ENCODE measurements around the gene NINJ1. TPM values are rescaled to one million over a fixed set of nuclear protein-coding genes. Genes with fewer than 3 reads are reported as not detected.
A peak's percentile ranks its signal among the peaks of the same experiment; 100 is the strongest.

NINJ1 gene
- total RNA-seq, 1 donor from 2014 or later, result 103 TPM

GRCh38 chr9:93084471-93084881 is 49.6 kb downstream of the NINJ1 start:
- Mint-ChIP-seq H3K4me3 (no peak overlapping the region), H3K27ac (no peak overlapping the region)

DNA sequence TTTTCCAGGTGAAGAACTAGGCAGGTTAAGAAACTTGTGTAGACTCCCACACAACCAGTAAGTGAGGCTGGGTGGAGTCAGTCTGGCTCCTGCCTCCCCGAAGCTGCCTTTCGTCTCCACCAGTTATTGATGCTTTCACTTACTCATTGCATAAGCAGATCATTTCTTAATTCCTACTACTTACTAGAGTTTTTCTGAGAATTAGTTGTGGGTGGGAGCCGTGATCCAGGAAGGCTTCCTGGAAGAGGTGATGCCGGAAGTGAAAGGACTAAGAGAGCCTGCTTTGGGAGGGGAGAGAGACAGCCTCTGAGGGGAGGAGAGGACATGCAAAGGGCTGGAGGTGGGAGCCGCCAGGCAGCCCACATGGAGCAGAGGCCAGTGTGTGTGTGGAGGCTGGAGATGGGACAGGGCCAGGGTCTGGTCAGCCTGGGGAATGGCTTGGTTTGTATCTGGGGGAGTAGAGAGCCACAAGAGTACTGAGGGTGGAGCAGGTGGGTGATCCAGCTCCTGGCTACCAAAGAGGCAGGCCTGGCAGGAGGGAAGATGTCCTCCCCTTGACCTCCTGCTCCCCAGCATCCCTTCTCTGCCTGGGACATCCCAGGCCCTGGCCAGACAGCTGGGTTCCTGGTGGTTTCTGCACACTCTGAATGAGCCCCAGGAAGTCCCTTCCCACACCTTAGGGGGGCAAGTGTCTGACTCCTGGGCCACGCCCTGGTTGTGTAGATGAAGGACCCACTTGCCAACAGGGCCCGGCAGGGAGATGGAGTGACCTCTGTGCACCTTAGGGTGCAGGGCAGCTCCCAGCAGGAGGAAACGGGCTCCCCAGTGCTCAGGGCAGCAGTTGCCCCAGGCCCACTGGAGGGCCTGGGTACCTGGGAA is 50.2 kb downstream of the NINJ1 start:
- H3K27ac Mint-ChIP-seq, result peak overlapping the region; percentile 92
- H3K9me3 Mint-ChIP-seq, result no peaks in the 10 kb centered on the region
- peaks cover 64% of the 10 kb centered on the region for H3K36me3 Mint-ChIP-seq (ENCODE audit: low read depth)
- no peaks in the 10 kb centered on the region for H3K27me3 Mint-ChIP-seq
- intact Hi-C loops (cut with micrococcal nuclease), result loop anchor here (1.0 kb wide), 2 partner anchors 7 to 20 kb away; no protein-coding TSS in a partner anchor
- peak; percentile 79 for DNase-seq
- peaks cover 30% of the 10 kb centered on the region for H3K4me1 Mint-ChIP-seq
- peak overlapping the region; percentile 55 for H3K4me3 Mint-ChIP-seq

More at GRCh38 chr9:93084471-93084881, 49.6 kb downstream of the NINJ1 start:
- no peaks in the 10 kb centered on the region for H3K27me3 Mint-ChIP-seq
- no peaks in the 10 kb centered on the region for H3K9me3 Mint-ChIP-seq
- no peak for DNase-seq
- peaks cover 30% of the 10 kb centered on the region for H3K4me1 Mint-ChIP-seq
- H3K36me3 Mint-ChIP-seq (ENCODE audit: low read depth), result peaks cover 69% of the 10 kb centered on the region
- intact Hi-C loops (cut with micrococcal nuclease), result no loop called here

DNA sequence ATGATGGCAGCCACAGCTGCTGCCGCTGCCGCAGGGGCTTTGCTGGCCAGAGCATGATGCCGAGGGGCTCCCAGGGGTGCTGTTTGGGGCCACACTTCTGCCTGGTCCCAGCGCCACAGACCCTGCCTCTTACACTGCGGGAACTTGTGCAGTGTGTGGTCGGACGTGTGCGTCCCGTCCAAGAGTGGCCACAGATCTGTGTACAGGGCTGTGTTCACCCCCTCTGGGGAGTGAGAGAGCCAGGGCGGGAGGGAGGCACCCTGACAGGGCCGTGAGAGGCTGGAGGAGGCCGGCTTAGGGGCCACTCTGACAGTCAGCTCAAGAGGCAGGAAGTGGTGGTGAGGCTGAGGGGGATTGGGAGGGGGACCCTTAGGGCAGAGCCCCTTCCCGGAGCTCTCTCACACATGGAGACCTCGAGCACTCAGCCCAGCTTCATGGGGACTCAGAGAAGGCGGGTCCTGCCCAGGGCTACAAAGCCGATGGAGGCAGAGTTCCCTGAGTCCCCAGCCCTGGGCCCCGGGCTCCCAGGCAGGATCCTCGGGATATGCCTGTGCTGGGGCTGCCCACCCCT is 51.1 kb downstream of the NINJ1 start:
- intact Hi-C loops (cut with micrococcal nuclease), result loop anchor here (1.0 kb wide), 2 partner anchors 8 to 19 kb away; no protein-coding TSS in a partner anchor
- peaks cover 30% of the 10 kb centered on the region for H3K4me1 Mint-ChIP-seq
- H3K4me3 Mint-ChIP-seq, result peak overlapping the region; percentile 26
- H3K27ac Mint-ChIP-seq, result peak overlapping the region; percentile 92
- no peaks in the 10 kb centered on the region for H3K9me3 Mint-ChIP-seq
- H3K27me3 Mint-ChIP-seq, result no peaks in the 10 kb centered on the region
- DNase-seq, result peak; percentile 69
- H3K36me3 Mint-ChIP-seq (ENCODE audit: low read depth), result peaks cover 59% of the 10 kb centered on the region

DNA sequence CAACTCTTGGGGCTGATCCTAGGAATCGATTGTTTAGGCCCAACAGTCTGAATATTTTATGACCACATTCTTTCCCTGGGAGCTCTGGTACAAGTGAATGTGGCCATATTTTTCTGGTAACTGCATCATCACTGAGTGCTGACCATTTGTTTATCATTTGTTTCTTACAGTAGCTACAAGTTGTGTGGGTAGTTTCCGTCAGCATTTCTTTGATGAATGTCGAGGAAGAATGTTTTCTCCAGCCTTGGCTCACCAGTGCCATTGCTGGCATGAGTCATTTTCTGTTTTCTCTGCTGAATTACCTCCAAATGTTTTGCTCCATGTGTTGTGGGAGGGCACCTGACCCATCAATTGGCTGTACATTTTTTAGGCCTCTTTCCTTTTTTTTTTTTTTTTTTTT is 52.1 kb downstream of the NINJ1 start:
- intact Hi-C loops (cut with micrococcal nuclease), result no loop called here
- H3K9me3 Mint-ChIP-seq, result no peaks in the 10 kb centered on the region
- H3K27ac Mint-ChIP-seq, result peak overlapping the region; percentile 92
- no peak overlapping the region for H3K4me3 Mint-ChIP-seq
- H3K4me1 Mint-ChIP-seq, result peaks cover 36% of the 10 kb centered on the region
- H3K27me3 Mint-ChIP-seq, result no peaks in the 10 kb centered on the region
- DNase-seq, result no peak
- peaks cover 61% of the 10 kb centered on the region for H3K36me3 Mint-ChIP-seq (ENCODE audit: low read depth)

- Mint-ChIP-seq H3K27ac (peak overlapping the region; percentile 92), H3K4me3 (no peak overlapping the region), H3K4me1 (peaks cover 36% of the 10 kb centered on the region), H3K27me3 (no peaks in the 10 kb centered on the region), H3K9me3 (no peaks in the 10 kb centered on the region), H3K36me3 (ENCODE audit: low read depth) (peaks cover 57% of the 10 kb centered on the region)
- intact Hi-C loops (cut with micrococcal nuclease), result no loop called here
- no peak for DNase-seq
Measured at GRCh38 chr9:93081081-93081529, 52.9 kb downstream of the NINJ1 start.

DNA sequence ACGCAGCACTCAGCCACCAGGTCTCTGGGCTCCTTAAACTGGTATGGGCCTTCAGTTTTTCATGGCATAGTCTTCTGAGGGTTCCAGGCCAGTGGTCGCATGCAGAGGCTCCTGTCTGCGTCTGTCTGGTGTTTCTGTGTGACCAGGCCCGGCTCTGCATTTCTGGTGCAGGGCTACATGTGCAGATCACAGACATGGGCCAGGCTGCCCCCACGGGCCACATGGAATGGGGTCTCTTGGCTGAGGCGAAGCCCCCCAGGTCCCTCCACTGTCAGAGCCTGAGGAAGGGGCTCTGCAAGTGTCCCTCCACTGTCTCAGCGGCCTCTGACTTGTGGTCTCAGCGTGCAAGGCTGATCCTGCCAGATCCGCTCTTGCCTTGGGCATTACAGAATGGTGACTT is 53.6 kb downstream of the NINJ1 start:
- no peak for DNase-seq

DNA sequence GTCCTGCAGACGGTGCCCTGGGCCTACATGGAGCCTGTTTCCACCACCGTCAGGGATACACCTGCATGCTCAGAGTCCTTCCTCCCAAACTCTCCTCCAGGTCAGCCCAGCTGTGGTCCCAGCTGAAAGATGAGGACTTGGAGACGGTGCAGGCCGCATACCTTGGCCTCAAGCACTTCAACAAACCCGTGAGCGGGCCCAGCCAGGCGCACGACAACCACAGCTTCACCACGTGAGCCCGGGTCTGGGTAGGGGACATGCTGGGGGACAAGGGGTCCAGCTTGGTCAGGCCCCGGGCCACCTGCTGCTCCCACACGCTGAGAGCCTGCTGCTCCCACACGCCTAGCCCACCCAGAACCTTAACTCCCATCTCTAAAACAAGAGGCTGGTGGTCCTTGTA is 54.7 kb downstream of the NINJ1 start:
- Mint-ChIP-seq H3K4me3 (no peak overlapping the region), H3K4me1 (peaks cover 37% of the 10 kb centered on the region), H3K27me3 (no peaks in the 10 kb centered on the region), H3K36me3 (ENCODE audit: low read depth) (peaks cover 46% of the 10 kb centered on the region), H3K27ac (no peak overlapping the region), H3K9me3 (no peaks in the 10 kb centered on the region)
- intact Hi-C loops (cut with micrococcal nuclease), result no loop called here
- DNase-seq, result no peak

More for the DNA sequence above, 53.6 kb downstream of the NINJ1 start:
- Mint-ChIP-seq H3K4me1 (peaks cover 35% of the 10 kb centered on the region), H3K27me3 (no peaks in the 10 kb centered on the region), H3K4me3 (no peak overlapping the region), H3K9me3 (no peaks in the 10 kb centered on the region), H3K36me3 (ENCODE audit: low read depth) (peaks cover 52% of the 10 kb centered on the region), H3K27ac (peak overlapping the region; percentile 70)
- intact Hi-C loops (cut with micrococcal nuclease), result no loop called here

- H3K27ac Mint-ChIP-seq, result peak overlapping the region; percentile 25
- no peak overlapping the region for H3K4me3 Mint-ChIP-seq
- intact Hi-C loops (cut with micrococcal nuclease), result no loop called here
Measured at GRCh38 chr9:93077811-93078210, 56.2 kb downstream of the NINJ1 start.

DNA sequence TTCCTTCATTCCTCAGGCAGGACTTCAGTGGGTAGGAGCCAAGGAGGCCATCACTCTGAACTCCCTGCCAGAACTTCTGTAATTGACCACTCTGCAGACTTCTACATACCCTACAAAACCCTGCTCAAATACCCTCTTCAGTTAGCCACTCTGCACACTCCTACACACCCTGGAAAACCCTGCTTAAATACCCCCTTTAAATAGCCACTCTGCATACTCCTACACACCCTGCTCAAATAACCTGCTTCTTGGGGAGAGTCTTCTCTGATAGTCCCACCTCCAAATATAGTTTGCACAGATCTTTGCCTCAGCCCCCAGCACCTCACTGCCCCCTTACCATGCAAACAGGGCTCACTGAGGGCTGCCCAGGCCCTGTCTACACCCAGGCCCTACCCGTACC is 56.7 kb downstream of the NINJ1 start:
- peaks cover 45% of the 10 kb centered on the region for H3K36me3 Mint-ChIP-seq (ENCODE audit: low read depth)
- H3K9me3 Mint-ChIP-seq, result no peaks in the 10 kb centered on the region
- DNase-seq, result no peak
- no peak overlapping the region for H3K4me3 Mint-ChIP-seq
- intact Hi-C loops (cut with micrococcal nuclease), result no loop called here
- H3K27me3 Mint-ChIP-seq, result no peaks in the 10 kb centered on the region
- peaks cover 26% of the 10 kb centered on the region for H3K4me1 Mint-ChIP-seq
- peak overlapping the region; percentile 69 for H3K27ac Mint-ChIP-seq

More at GRCh38 chr9:93077811-93078210, 56.2 kb downstream of the NINJ1 start:
- no peaks in the 10 kb centered on the region for H3K9me3 Mint-ChIP-seq
- peaks cover 44% of the 10 kb centered on the region for H3K36me3 Mint-ChIP-seq (ENCODE audit: low read depth)
- peaks cover 30% of the 10 kb centered on the region for H3K4me1 Mint-ChIP-seq
- H3K27me3 Mint-ChIP-seq, result no peaks in the 10 kb centered on the region
- no peak for DNase-seq

- no peaks in the 10 kb centered on the region for H3K27me3 Mint-ChIP-seq
- peaks cover 22% of the 10 kb centered on the region for H3K4me1 Mint-ChIP-seq
- no peak overlapping the region for H3K4me3 Mint-ChIP-seq
- peaks cover 41% of the 10 kb centered on the region for H3K36me3 Mint-ChIP-seq (ENCODE audit: low read depth)
- intact Hi-C loops (cut with micrococcal nuclease), result no loop called here
- no peaks in the 10 kb centered on the region for H3K9me3 Mint-ChIP-seq
- peak overlapping the region; percentile 54 for H3K27ac Mint-ChIP-seq
- DNase-seq, result no peak
Measured at GRCh38 chr9:93076792-93077128, 57.3 kb downstream of the NINJ1 start.

DNA sequence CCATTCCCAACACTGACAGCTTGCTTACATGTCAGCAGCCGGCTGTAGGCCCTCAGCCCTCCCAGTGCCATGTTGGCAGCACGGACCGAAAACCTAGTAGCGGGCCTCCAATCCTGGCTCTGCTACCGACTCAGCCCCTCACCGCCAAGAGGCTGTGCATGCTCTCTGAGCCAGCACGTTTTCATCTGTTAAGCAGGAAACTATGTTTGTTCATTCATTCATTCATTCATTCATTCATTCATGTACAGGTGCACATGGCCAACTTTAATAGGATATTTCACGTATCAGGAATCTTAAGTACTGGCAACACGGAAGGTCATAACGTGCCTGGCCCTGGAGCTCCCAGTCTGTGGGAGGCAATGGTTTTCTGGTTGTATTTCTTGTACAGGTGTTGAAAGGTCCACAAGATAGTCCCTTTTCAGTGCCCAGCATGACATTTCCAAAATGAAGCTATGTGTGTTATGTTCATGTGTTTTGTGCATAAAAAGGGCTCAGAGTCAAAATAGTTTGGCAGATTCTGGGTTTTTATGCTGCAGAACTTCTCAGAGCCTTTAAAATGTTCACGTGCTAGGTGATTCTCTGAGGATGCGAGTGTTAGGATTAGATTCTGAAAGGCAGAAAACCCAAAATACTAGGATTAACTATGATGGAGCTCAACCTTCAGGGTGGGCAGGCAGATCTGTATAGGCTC is 57.8 kb downstream of the NINJ1 start:
- Mint-ChIP-seq H3K4me1 (peaks cover 24% of the 10 kb centered on the region), H3K27ac (peak overlapping the region; percentile 54), H3K9me3 (no peaks in the 10 kb centered on the region), H3K27me3 (no peaks in the 10 kb centered on the region), H3K36me3 (ENCODE audit: low read depth) (peaks cover 40% of the 10 kb centered on the region), H3K4me3 (no peak overlapping the region)
- intact Hi-C loops (cut with micrococcal nuclease), result no loop called here
- DNase-seq, result no peak

- H3K4me3 Mint-ChIP-seq, result no peak overlapping the region
- DNase-seq, result no peak
- intact Hi-C loops (cut with micrococcal nuclease), result no loop called here
- no peak overlapping the region for H3K27ac Mint-ChIP-seq
- peaks cover 41% of the 10 kb centered on the region for H3K36me3 Mint-ChIP-seq (ENCODE audit: low read depth)
- no peaks in the 10 kb centered on the region for H3K9me3 Mint-ChIP-seq
- no peaks in the 10 kb centered on the region for H3K27me3 Mint-ChIP-seq
- H3K4me1 Mint-ChIP-seq, result peaks cover 37% of the 10 kb centered on the region
Measured at GRCh38 chr9:93072383-93072795, 61.7 kb downstream of the NINJ1 start.

All from activated CD4-positive, alpha-beta T cell treated with anti-CD3 and anti-CD28 coated beads, Interleukin-2, amount 10 ng/mL, durations not matched to agents 24 days and 14 days (primary cell).